H1 (cell line): ENCODE measurements around the gene DOCK1. TPM values are rescaled to one million over a fixed set of nuclear protein-coding genes. Genes with fewer than 3 reads are reported as not detected.

ENCODE experiments used
- CTCF ChIA-PET: fragments of 300-600 bp; sonication (Branson Sonifier 250); formaldehyde crosslinking; loops from one replicate; lab custom pipeline; 2021; ENCODE audit not compliant: partially characterized antibody; lab: Charles Lee
- POLR2A ChIA-PET: fragments of 300-600 bp; sonication (Branson Sonifier 250); formaldehyde crosslinking; loops from one replicate; lab custom pipeline; 2021; ENCODE audit warnings: inconsistent platforms; ENCODE audit not compliant: partially characterized antibody; lab: Charles Lee
- DNase-seq, 2 experiments: peaks; one replicate each; pipeline versions ENCODE4 v3.0.0 to v3.0.0-alpha.2; 2010 to 2022; ENCODE audit warnings: low spot score in 2 of 2, low read depth in 1 of 2, mixed read lengths in 1 of 2
- FAIRE-seq: peaks from 2 replicates; lab custom pipeline; 2011; peaks lifted over from hg19 to GRCh38; lab: Jason Lieb, UNC
- H2AFZ ChIP-seq: 2 replicates; pipeline ENCODE4 v1.8.1; 2012; ENCODE audit warnings: low read length, inconsistent platforms
- H2AK5ac ChIP-seq: 2 replicates; pipeline ENCODE4 v1.6.1; 2013; ENCODE audit warnings: low read depth, low read length
- H2BK120ac ChIP-seq: replicated peaks from 2 replicates; pipeline ENCODE3; 2013; ENCODE audit warnings: low read depth, low read length, inconsistent platforms
- H2BK12ac ChIP-seq: 2 replicates; pipeline ENCODE4 v1.6.1; 2013; ENCODE audit warnings: low read depth, low read length
- H2BK15ac ChIP-seq: 2 replicates; pipeline ENCODE4 v1.6.1; 2013; ENCODE audit warnings: low read length
- H2BK20ac ChIP-seq: 2 replicates; pipeline ENCODE4 v1.6.1; 2013; ENCODE audit warnings: low read length
- H2BK5ac ChIP-seq: 2 replicates; pipeline ENCODE4 v1.6.1; 2013; ENCODE audit warnings: low read depth, low read length
- H3K14ac ChIP-seq: 2 replicates; pipeline ENCODE4 v1.6.1; 2013; ENCODE audit warnings: inconsistent platforms; ENCODE audit not compliant: insufficient read length
- H3K18ac ChIP-seq: 2 replicates; pipeline ENCODE4 v1.6.1; 2013; ENCODE audit warnings: low read length; ENCODE audit errors: extremely low read depth
- H3K23ac ChIP-seq: 2 replicates; pipeline ENCODE4 v1.6.1; 2013; ENCODE audit warnings: inconsistent platforms; ENCODE audit not compliant: insufficient read length
- H3K23me2 ChIP-seq: 2 replicates; pipeline ENCODE4 v1.6.1; 2013; ENCODE audit warnings: low read depth, low read length
- H3K27ac ChIP-seq: 2 replicates; pipeline ENCODE4 v1.6.1; 2011; ENCODE audit warnings: low read depth, low read length, inconsistent platforms
- H3K27me3 ChIP-seq, 4 experiments: replicated peaks in 1 of 4; 1 replicate in 1 of 4; 2 replicates in 3 of 4; pipeline versions ENCODE4 v1.6.1 to v1.8.1; 2011 to 2013; ENCODE audit warnings: low read length in 3 of 4, mild to moderate bottlenecking in 3 of 4, inconsistent platforms in 2 of 4, mixed read lengths in 2 of 4, moderate library complexity in 1 of 4; ENCODE audit not compliant: control insufficient read depth in 3 of 4, insufficient read depth in 3 of 4; ENCODE audit errors: extremely low read depth in 1 of 4
- H3K36me3 ChIP-seq, 4 experiments: 2 replicates each; pipeline versions ENCODE4 v1.6.1 to v1.8.1; 2011 to 2013; ENCODE audit warnings: mild to moderate bottlenecking in 4 of 4, low read length in 3 of 4, moderate library complexity in 2 of 4, control low read depth in 1 of 4, inconsistent platforms in 1 of 4; ENCODE audit not compliant: insufficient read depth in 4 of 4, control insufficient read depth in 2 of 4
- H3K4ac ChIP-seq: replicated peaks from 2 replicates; pipeline ENCODE3; 2013; ENCODE audit warnings: low read length, low read depth, mixed read lengths, inconsistent platforms; ENCODE audit not compliant: insufficient read length
- H3K4me1 ChIP-seq, 4 experiments: replicated peaks in 1 of 4; 1 replicate in 1 of 4; 2 replicates in 3 of 4; pipeline versions ENCODE4 v1.6.1 to v1.8.1; 2011 to 2013; ENCODE audit warnings: low read length in 3 of 4, inconsistent platforms in 2 of 4, mixed read lengths in 1 of 4; ENCODE audit not compliant: insufficient read depth in 4 of 4, control insufficient read depth in 3 of 4
- H3K4me2 ChIP-seq, 2 experiments: 2 replicates each; pipeline versions ENCODE4 v1.6.1 to v1.8.1; 2011 to 2013; ENCODE audit warnings: low read depth in 2 of 2, low read length in 2 of 2, control low read depth in 1 of 2, inconsistent platforms in 1 of 2, mild to moderate bottlenecking in 1 of 2; ENCODE audit not compliant: insufficient read depth in 1 of 2
- H3K4me3 ChIP-seq, 4 experiments: fragments of 200-600, 300-600 bp in 1 of 4; sonication (generic), shearing (Covaris generic), sonication (Bioruptor Twin) in 1 of 4; 2 replicates each; pipeline versions ENCODE4 v1.5.1 to v1.8.1; 2011 to 2016; ENCODE audit warnings: low read length in 4 of 4, low read depth in 3 of 4, control low read depth in 2 of 4, inconsistent platforms in 2 of 4, mild to moderate bottlenecking in 2 of 4, mixed read lengths in 1 of 4, moderate library complexity in 1 of 4; ENCODE audit not compliant: insufficient read depth in 2 of 4; ENCODE audit errors: extremely low read depth in 1 of 4
- H3K56ac ChIP-seq: replicated peaks from 2 replicates; pipeline ENCODE3; 2013; ENCODE audit warnings: low read depth, mild to moderate bottlenecking, mixed read lengths, low read length, inconsistent platforms; ENCODE audit not compliant: insufficient read length
- H3K79me1 ChIP-seq: 2 replicates; pipeline ENCODE4 v1.6.1; 2013; ENCODE audit warnings: low read depth, low read length, control low read depth
- H3K79me2 ChIP-seq, 2 experiments: 2 replicates each; pipeline versions ENCODE4 v1.6.1 to v1.8.1; 2012 to 2013; ENCODE audit warnings: low read length in 2 of 2, mild to moderate bottlenecking in 2 of 2, inconsistent platforms in 1 of 2; ENCODE audit not compliant: insufficient read depth in 2 of 2, control insufficient read depth in 1 of 2
- H3K9ac ChIP-seq, 4 experiments: replicated peaks in 1 of 4; 1 replicate in 1 of 4; 2 replicates in 3 of 4; pipeline versions ENCODE4 v1.6.1 to v1.8.1; 2011 to 2013; ENCODE audit warnings: low read depth in 3 of 4, low read length in 3 of 4, control low read depth in 2 of 4, mild to moderate bottlenecking in 2 of 4, moderate library complexity in 2 of 4, inconsistent platforms in 1 of 4; ENCODE audit errors: extremely low read depth in 1 of 4
- H3K9me3 ChIP-seq, 2 experiments: 2 replicates each; pipeline versions ENCODE4 v1.6.1 to v1.8.1; 2012 to 2013; ENCODE audit warnings: mild to moderate bottlenecking in 2 of 2, moderate library complexity in 2 of 2, control low read depth in 1 of 2, inconsistent platforms in 1 of 2, low read depth in 1 of 2, low read length in 1 of 2, mixed read lengths in 1 of 2; ENCODE audit not compliant: insufficient read depth in 2 of 2
- H4K20me1 ChIP-seq, 2 experiments: replicated peaks in 1 of 2; 2 replicates each; pipeline versions ENCODE3 to v1.8.1; 2011 to 2013; ENCODE audit warnings: inconsistent platforms in 2 of 2, low read length in 2 of 2, mild to moderate bottlenecking in 1 of 2; ENCODE audit not compliant: insufficient read depth in 2 of 2, control insufficient read depth in 1 of 2
- H4K5ac ChIP-seq: 2 replicates; pipeline ENCODE4 v1.6.1; 2013; ENCODE audit warnings: low read length, low read depth, mixed read lengths, inconsistent platforms; ENCODE audit not compliant: insufficient read length
- H4K8ac ChIP-seq: 2 replicates; pipeline ENCODE4 v1.8.0; 2013; ENCODE audit warnings: mild to moderate bottlenecking, moderate library complexity, low read length, inconsistent platforms; ENCODE audit not compliant: insufficient read depth; ENCODE audit errors: extremely low read depth
- H4K91ac ChIP-seq: replicated peaks from 2 replicates; pipeline ENCODE3; 2013; ENCODE audit warnings: low read length, mixed read lengths, inconsistent platforms; ENCODE audit not compliant: insufficient read length
- GABPA ChIP-seq: IDR thresholded peaks from 2 replicates; pipeline ENCODE4 v1.6.1; 2011; ENCODE audit warnings: mild to moderate bottlenecking, low read length, moderate library complexity, borderline replicate concordance; ENCODE audit not compliant: insufficient read depth
- TBP ChIP-seq: IDR thresholded peaks from 2 replicates; pipeline ENCODE4 v1.6.1; 2011; ENCODE audit warnings: low read depth, low read length, improper control_type of control experiment
- YY1 ChIP-seq: IDR thresholded peaks from 2 replicates; pipeline ENCODE4 v1.6.1; 2011; ENCODE audit warnings: low read depth, mild to moderate bottlenecking, low read length
- WGBS, 2 experiments: shearing (Covaris generic) in 1 of 2; methylation state at CpG; one replicate each; pipeline versions ENCODE4 v1.1.6 to v1.1.7; 2013 to 2015; ENCODE audit warnings: low lambda C conversion rate in 2 of 2, mixed read lengths in 2 of 2, inconsistent platforms in 1 of 2, low coverage in 1 of 2, missing lambda C conversion rate in 1 of 2; ENCODE audit not compliant: insufficient replicate concordance in 2 of 2, insufficient coverage in 1 of 2, insufficient read length in 1 of 2; ENCODE audit errors: extremely low coverage in 1 of 2, missing lambda C conversion rate in 1 of 2; 5-methylcytosine and 5-hydroxymethylcytosine counted together
- polyA plus RNA-seq, 7 experiments: library from polyadenylated mRNA; depleted of rRNA in 3 of 7; stranded (reverse) in 5 of 7; unstranded in 2 of 7; fragments of >200 nt in 5 of 7; fragments of 200-250 nt in 2 of 7; gene quantifications; 1 replicate in 5 of 7; 2 replicates in 1 of 7; 4 replicates in 1 of 7; pipeline versions ENCODE4 v1.2.1 to v1.2.3, GENCODE V29; 2011 to 2013; ENCODE audit warnings: missing spikeins in 2 of 7, mixed read lengths in 2 of 7
- total RNA-seq: library from RNA; stranded (reverse); fragmentation: NEBNext Ultra II Directional; extraction: Animal tissue kit (Norgen Biotek cat#: 25700); gene quantifications from 2 replicates; pipeline ENCODE4 v1.2.1, GENCODE V29; 2021
- TF ChIP-seq, protein P1 (sequence below): IDR thresholded peaks from 2 replicates; pipeline ENCODE4 v1.6.1; 2012; ENCODE audit warnings: inconsistent platforms

The DOCK1 gene
- total and polyA plus RNA-seq, 2 of the 8 experiments (the other 6 are each of a cell fraction or from before 2014, with no cell fraction given), result 11.6 to 53.0 TPM

- peaks cover 5% of the 10 kb centered on the region for H3K79me1 ChIP-seq
- DNase-seq (no peak), FAIRE-seq (no peak)
- TF ChIP-seq GABPA (no peak), TBP (no peak), YY1 (peak; percentile 93)
- TF ChIP-seq, protein P1, sequence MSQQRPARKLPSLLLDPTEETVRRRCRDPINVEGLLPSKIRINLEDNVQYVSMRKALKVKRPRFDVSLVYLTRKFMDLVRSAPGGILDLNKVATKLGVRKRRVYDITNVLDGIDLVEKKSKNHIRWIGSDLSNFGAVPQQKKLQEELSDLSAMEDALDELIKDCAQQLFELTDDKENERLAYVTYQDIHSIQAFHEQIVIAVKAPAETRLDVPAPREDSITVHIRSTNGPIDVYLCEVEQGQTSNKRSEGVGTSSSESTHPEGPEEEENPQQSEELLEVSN, result no peak
- no peak overlapping the region for H2AFZ ChIP-seq
- no peak overlapping the region for H2BK12ac ChIP-seq
- H4K5ac ChIP-seq, result no peak overlapping the region
- H3K23me2 ChIP-seq, result no peaks in the 10 kb centered on the region
- H3K56ac ChIP-seq, result no peak overlapping the region
- peaks cover 0 to 2% of the 10 kb centered on the region in 2 experiments; a peak in 1 of 4 replicates for H3K9me3 ChIP-seq
- H2BK120ac ChIP-seq, result no peak overlapping the region
- no peak overlapping the region for H3K14ac ChIP-seq
- no peak overlapping the region for H3K4me2 ChIP-seq
- no peak overlapping the region for H4K8ac ChIP-seq
- H3K23ac ChIP-seq, result no peak overlapping the region
- no peaks in the 10 kb centered on the region for H3K79me2 ChIP-seq
- H2BK15ac ChIP-seq, result no peak overlapping the region
- H3K9ac ChIP-seq, result no peak overlapping the region
- H3K4me1 ChIP-seq, result 0 out of 7 replicates have a peak, but pooled peaks cover 0 to 2% (median 0%) of the 10 kb centered on the region in 4 experiments
- no peak overlapping the region for H3K4ac ChIP-seq
- no peak overlapping the region for H3K18ac ChIP-seq
- no peaks in the 10 kb centered on the region for H3K27me3 ChIP-seq
- H3K27ac ChIP-seq, result no peak overlapping the region
- CTCF ChIA-PET, result no interaction called here
- H3K36me3 ChIP-seq, result peaks cover 0 to 40% (median 21%) of the 10 kb centered on the region in 4 experiments; a peak in 7 of 8 replicates
- 91% methylated on average over 12 of the region's 12 CpGs; no CpG with 5 or more reads in 1 of the 2 experiments for WGBS, 2 experiments
- POLR2A ChIA-PET, result interaction anchor here (0.9 kb wide), 1 partner anchor 11 kb away, joined by 4 read pairs; no protein-coding TSS in a partner anchor
- H2BK20ac ChIP-seq, result no peak overlapping the region
- no peak overlapping the region for H4K91ac ChIP-seq
- no peak overlapping the region for H3K4me3 ChIP-seq
- peaks cover 5 to 6% of the 10 kb centered on the region in 2 experiments for H4K20me1 ChIP-seq
- H2BK5ac ChIP-seq, result no peak overlapping the region
- H2AK5ac ChIP-seq, result no peak overlapping the region
Measured at GRCh38 chr10:127000598-127000997, 95.4 kb downstream of the DOCK1 start.
